ENCODE data around the gene ZRANB3. TPM values are rescaled to one million over a fixed set of nuclear protein-coding genes. Genes with fewer than 3 reads are reported as not detected.
"Not testable (repeated sequence)": the region's sequence is repeated elsewhere in the genome, so short reads cannot be mapped to it uniquely, and the experiment has no call there.

ZRANB3 gene
- total and polyA plus RNA-seq, 11 donors, result 0.69 to 4.1 (median 1.5) TPM

DNA sequence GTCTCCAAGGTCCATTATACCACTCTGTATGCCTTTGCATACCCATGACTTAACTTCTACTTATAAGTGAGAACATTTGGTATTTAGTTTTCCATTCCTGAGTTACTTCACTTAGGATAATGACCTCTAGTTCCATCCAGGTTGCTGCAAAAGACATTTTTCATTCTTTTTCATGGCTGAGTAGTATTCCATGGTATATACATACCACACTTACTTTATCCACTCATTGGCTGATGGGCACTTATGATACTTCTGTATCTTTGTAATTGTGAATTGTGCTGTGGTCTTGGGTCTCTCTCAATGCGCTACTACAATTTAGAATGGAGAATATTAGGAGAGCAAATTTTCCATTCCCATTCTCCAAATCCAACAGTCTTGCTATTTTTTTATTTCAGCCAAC, 76.4 kb downstream of the ZRANB3 start:
- no peak for ATAC-seq
- H3K27ac ChIP-seq, result no peak overlapping the region
- no peak overlapping the region for H3K4me3 ChIP-seq
- H3K4me1 ChIP-seq, result no peaks in the 10 kb centered on the region
- intact Hi-C loops (cut with DNase I), result no loop called here
- DNase-seq, result no peak
- no peaks in the 10 kb centered on the region for H3K36me3 ChIP-seq
- no peak for TF ChIP-seq POLR2A (IDR thresholded peaks at IDR 0.05)
- TF ChIP-seq, protein P1, sequence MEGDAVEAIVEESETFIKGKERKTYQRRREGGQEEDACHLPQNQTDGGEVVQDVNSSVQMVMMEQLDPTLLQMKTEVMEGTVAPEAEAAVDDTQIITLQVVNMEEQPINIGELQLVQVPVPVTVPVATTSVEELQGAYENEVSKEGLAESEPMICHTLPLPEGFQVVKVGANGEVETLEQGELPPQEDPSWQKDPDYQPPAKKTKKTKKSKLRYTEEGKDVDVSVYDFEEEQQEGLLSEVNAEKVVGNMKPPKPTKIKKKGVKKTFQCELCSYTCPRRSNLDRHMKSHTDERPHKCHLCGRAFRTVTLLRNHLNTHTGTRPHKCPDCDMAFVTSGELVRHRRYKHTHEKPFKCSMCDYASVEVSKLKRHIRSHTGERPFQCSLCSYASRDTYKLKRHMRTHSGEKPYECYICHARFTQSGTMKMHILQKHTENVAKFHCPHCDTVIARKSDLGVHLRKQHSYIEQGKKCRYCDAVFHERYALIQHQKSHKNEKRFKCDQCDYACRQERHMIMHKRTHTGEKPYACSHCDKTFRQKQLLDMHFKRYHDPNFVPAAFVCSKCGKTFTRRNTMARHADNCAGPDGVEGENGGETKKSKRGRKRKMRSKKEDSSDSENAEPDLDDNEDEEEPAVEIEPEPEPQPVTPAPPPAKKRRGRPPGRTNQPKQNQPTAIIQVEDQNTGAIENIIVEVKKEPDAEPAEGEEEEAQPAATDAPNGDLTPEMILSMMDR (IDR thresholded peaks at IDR 0.05), result no peak
- H3K27me3 ChIP-seq, result no peaks in the 10 kb centered on the region
- 95 to 100% (median 97%) methylated on average over 1 of the region's 1 CpG for WGBS, 4 donors
- H3K9me3 ChIP-seq, result peaks cover 0 to 39% (median 15%) of the 10 kb centered on the region in 12 donors

DNA sequence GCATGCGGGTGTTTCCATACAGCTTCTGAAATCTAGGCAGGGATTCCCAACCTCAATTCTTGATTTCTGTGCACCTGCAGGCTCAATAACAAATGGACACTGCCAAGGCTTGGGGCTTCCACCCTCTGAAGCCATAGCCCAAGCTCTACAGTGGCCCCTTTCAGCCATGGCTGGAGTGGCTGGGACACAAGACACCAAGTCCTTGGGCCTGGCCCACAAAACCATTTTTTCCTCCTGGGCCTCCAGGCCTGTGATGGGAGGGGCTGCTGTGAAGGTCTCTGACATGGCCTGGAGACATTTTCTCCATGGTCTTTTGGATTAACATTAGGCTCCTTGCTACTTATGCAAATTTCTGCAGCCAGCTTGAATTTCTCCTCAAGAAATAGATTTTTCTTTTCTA, 78.0 kb downstream of the ZRANB3 start:
- intact Hi-C loops (cut with DNase I); DNase-seq; H3K27me3 ChIP-seq; H3K36me3 ChIP-seq; ATAC-seq; H3K4me1 ChIP-seq; H3K27ac ChIP-seq; H3K4me3 ChIP-seq: not testable (repeated sequence)
- H3K9me3 ChIP-seq, result peaks cover 0 to 39% (median 15%) of the 10 kb centered on the region in 12 donors
- WGBS, 4 donors, result 94 to 100% (median 99%) methylated on average over 1 of the region's 1 CpG

DNA sequence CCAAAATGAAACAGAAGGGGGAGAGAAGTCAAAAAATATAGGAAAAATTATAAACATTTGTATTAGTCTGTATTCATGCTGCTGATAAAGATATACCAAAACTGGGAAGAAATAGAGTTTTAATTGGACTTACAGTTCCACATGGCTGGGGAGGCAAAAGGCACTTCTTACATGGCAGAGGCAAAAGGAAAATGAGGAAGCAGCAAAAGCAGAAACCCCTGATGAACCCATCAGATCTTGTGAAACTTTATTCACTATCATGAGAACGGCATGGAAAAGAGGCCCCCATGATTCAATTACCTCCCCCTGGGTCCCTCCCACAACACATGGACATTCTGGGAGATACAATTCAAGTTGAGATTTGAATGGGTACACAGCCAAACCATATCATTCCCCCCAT, 79.1 kb downstream of the ZRANB3 start:
- Histone ChIP-seq H3K36me3 (peaks cover 0 to 2% (median 0%) of the 10 kb centered on the region in 9 donors), H3K27ac (no peak overlapping the region), H3K9me3 (peaks cover 0 to 36% (median 15%) of the 10 kb centered on the region in 12 donors), H3K4me3 (no peak overlapping the region), H3K27me3 (no peaks in the 10 kb centered on the region), H3K4me1 (no peaks in the 10 kb centered on the region)
- no peak for TF ChIP-seq POLR2A (IDR thresholded peaks at IDR 0.05)
- TF ChIP-seq, protein P1 (IDR thresholded peaks at IDR 0.05), result no peak
- DNase-seq, result no peak
- intact Hi-C loops (cut with DNase I), result no loop called here
- 91 to 100% (median 96%) methylated on average over 1 of the region's 1 CpG for WGBS, 4 donors
- ATAC-seq, result no peak

DNA sequence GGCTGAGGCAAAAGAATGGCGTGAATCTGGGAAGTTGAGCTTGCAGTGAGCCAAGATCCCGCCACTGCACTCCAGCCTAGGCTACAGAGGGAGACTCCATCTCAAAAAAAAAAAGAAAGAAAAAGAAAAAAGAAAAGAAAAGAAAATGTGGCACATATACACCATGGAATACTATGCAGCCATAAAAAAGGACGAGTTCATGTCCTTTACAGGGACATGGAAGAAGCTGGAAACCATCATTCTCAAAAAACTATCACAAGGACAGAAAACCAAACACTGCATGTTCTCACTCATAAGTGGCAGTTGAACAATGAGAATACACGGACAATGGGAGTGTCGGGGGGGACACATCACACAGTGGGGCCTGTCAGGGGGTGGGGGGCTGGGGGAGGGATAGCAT, 88.0 kb downstream of the ZRANB3 start:
- WGBS, 4 donors, result 93 to 96% (median 94%) methylated on average over 5 of the region's 5 CpGs
- H3K27me3 ChIP-seq; DNase-seq; H3K27ac ChIP-seq; H3K4me3 ChIP-seq; intact Hi-C loops (cut with DNase I); H3K4me1 ChIP-seq; ATAC-seq; H3K36me3 ChIP-seq: not testable (repeated sequence)
- H3K9me3 ChIP-seq, result peaks cover 0 to 13% (median 0%) of the 10 kb centered on the region in 12 donors

DNA sequence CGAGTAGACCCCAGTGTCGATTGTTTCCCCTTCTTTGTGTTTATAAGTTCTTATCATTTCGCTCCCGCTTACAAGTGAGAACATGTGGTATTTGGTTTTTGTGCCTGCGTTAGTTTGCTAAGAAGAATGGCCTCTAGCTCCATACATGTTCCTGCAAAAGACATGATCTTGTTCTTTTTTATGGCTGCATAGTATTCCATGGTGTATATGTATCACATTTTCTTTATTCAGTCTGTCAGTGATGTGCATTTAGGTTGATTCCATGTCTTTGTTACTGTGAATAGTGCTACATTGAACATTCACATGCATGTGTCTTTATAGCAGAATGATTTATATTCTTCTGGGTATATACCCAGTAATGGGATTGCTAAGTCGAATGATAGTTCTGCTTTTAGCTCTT, 95.9 kb downstream of the ZRANB3 start:
- H3K36me3 ChIP-seq; H3K27ac ChIP-seq; H3K4me3 ChIP-seq; H3K4me1 ChIP-seq; intact Hi-C loops (cut with DNase I); H3K9me3 ChIP-seq; DNase-seq; H3K27me3 ChIP-seq; ATAC-seq: not testable (repeated sequence)
- WGBS, 4 donors, result 93 to 96% (median 95%) methylated on average over 6 of the region's 6 CpGs

DNA sequence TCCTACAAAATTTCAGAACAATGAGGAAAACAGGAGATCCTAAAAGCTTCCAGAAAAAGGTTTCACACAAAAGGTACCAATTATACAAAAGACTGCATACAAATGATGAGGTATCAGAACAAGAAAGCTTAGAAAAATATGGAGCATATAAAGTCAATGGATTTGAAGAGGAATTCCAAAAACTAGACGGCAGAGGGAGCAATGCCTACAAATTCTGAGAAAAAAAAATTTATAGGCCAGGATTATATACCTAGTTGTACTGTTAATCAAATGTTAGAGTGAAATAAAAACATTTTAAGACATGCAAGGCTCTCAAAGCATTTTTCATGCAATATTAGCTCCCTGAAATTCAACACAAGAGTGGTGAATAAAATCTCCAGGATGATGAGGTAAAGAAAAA, 106.2 kb downstream of the ZRANB3 start:
- peaks cover 0 to 26% (median 4%) of the 10 kb centered on the region in 12 donors for H3K9me3 ChIP-seq
- intact Hi-C loops (cut with DNase I), result no loop called here
- no peak overlapping the region for H3K27ac ChIP-seq
- ATAC-seq (no peak), DNase-seq (no peak)
- no peak overlapping the region for H3K4me3 ChIP-seq
- no peaks in the 10 kb centered on the region for H3K36me3 ChIP-seq
- H3K27me3 ChIP-seq, result no peaks in the 10 kb centered on the region
- TF ChIP-seq, protein P1 (IDR thresholded peaks at IDR 0.05), result no peak
- TF ChIP-seq POLR2A (IDR thresholded peaks at IDR 0.05), result no peak
- no peaks in the 10 kb centered on the region for H3K4me1 ChIP-seq
- WGBS, 4 donors, result 88 to 100% (median 91%) methylated on average over 1 of the region's 1 CpG

Data from heart left ventricle (tissue), 16 donors.